ENCODE results near the gene CDKAL1.

DNA sequence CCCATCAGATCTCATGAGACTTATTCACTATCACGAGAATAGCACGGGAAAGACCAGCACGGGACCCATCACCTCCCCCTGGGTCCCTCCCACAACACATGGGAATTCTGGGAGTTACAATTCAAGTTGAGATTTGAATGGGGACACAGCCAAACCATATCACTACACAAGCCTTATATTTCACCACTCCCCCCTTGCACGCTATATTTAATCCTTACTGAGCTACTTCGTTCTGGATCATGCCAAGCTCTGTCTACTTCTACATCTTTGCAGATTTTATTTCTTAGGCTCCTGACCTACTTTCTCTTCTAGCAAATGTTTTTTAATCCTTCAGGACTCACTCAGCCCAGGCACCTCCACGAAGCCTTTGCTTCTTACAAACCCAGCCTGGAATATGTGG lies 606.7 kb downstream of the CDKAL1 start:
- TF ChIP-seq CTCF (IDR thresholded peaks at IDR 0.05): no peak
- TF ChIP-seq POLR2A (IDR thresholded peaks at IDR 0.05; ENCODE audit: low read depth): no peak
- no peak for TF ChIP-seq POLR2AphosphoS5 (IDR thresholded peaks at IDR 0.05)

Measured in esophagus muscularis mucosa (tissue), 3 donors.